IPS DF 6.9 (cell line): Measurements from ENCODE around the gene DNAJC13.
"Not testable (repeated sequence)": the region's sequence is repeated elsewhere in the genome, so short reads cannot be mapped to it uniquely, and the experiment has no call there.

Experiments used
- DNase-seq: peaks from one replicate; pipeline ENCODE4 v3.0.0-alpha.2; 2013; ENCODE audit warnings: low read depth, low spot score
- H3K27ac ChIP-seq: one replicate; pipeline ENCODE4 v1.5.1; 2013; ENCODE audit warnings: low read length, control low read depth
- H3K27me3 ChIP-seq: 2 replicates; pipeline ENCODE4 v1.6.1; 2013; ENCODE audit warnings: mild to moderate bottlenecking, low read length; ENCODE audit not compliant: control insufficient read depth, insufficient read depth
- H3K36me3 ChIP-seq: 2 replicates; pipeline ENCODE4 v1.6.1; 2013; ENCODE audit warnings: low read length; ENCODE audit not compliant: control insufficient read depth, insufficient read depth
- H3K4me1 ChIP-seq: 2 replicates; pipeline ENCODE4 v1.6.1; 2013; ENCODE audit warnings: low read length; ENCODE audit not compliant: control insufficient read depth, insufficient read depth
- H3K4me3 ChIP-seq: 2 replicates; pipeline ENCODE4 v1.5.1; 2013; ENCODE audit warnings: mild to moderate bottlenecking, low read length
- H3K9me3 ChIP-seq: 2 replicates; pipeline ENCODE4 v1.6.1; 2013; ENCODE audit warnings: low read length, inconsistent platforms; ENCODE audit not compliant: control insufficient read depth, insufficient read depth
- WGBS: extraction: QIAGEN DNeasy Blood & Tissue Kit; methylation state at CpG from one replicate; pipeline ENCODE4 v1.1.7; 2013; ENCODE audit warnings: mixed read lengths, missing lambda C conversion rate; ENCODE audit not compliant: insufficient read length, insufficient coverage; 5-methylcytosine and 5-hydroxymethylcytosine counted together

Gene DNAJC13

GRCh38 chr3:132554437-132554836, 137.1 kb downstream of the DNAJC13 start:
- Histone ChIP-seq H3K4me3 (no peak overlapping the region), H3K27me3 (no peaks in the 10 kb centered on the region; the same call in 1 of the 2 replicates), H3K4me1 (0 out of 2 replicates have a peak, but pooled peaks cover 3% of the 10 kb centered on the region), H3K9me3 (no peaks in the 10 kb centered on the region), H3K36me3 (no peaks in the 10 kb centered on the region), H3K27ac (no peak overlapping the region)
- WGBS = no CpG with 5 or more reads among the region's 8 CpGs
- DNase-seq = no peak

DNA sequence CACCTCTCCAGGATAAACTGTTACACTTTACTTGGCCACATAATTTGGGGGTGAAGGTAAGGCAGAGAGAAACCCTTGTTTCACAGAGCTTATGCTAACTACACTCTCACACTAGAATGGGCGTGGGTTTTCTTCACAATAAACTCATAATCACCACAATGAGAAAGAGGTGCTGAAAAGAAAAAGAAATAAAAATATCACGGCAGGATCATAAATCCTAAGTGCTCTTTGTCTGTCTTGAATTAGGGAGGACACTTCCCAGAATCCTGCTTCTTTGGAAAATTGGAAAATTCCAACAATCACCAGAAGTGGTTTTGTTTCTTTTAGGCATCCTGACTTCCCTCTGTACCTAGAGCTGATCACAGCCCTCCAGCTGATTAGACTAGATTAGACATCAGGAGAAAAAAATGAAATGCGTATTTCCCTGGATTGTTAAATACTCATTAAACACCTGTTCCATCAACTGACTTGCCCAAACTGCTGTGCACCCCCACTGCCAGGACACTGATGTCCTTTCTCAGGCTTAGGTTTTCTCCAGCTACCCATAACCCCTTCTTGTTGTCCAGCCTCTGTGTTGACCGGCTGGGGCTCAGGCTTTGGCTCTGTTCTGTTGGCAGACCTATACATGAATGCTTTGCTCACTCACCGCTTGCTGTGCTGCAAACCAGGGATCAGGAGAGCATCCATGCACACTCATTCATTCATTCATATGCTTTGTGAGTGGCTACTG, 138.2 kb downstream of the DNAJC13 start:
- Histone ChIP-seq H3K27ac (no peak overlapping the region), H3K36me3 (no peaks in the 10 kb centered on the region), H3K9me3 (no peaks in the 10 kb centered on the region), H3K4me1 (0 out of 2 replicates have a peak, but pooled peaks cover 3% of the 10 kb centered on the region), H3K4me3 (no peak overlapping the region), H3K27me3 (no peaks in the 10 kb centered on the region; the same call in 1 of the 2 replicates)
- no CpG with 5 or more reads among the region's 5 CpGs for WGBS
- no peak for DNase-seq

GRCh38 chr3:132556036-132556386, 138.7 kb downstream of the DNAJC13 start:
- H3K27me3 ChIP-seq, H3K9me3 ChIP-seq, H3K4me3 ChIP-seq, H3K4me1 ChIP-seq, DNase-seq, H3K36me3 ChIP-seq, H3K27ac ChIP-seq: not testable (repeated sequence)
- no CpG with 5 or more reads among the region's 3 CpGs for WGBS

DNA sequence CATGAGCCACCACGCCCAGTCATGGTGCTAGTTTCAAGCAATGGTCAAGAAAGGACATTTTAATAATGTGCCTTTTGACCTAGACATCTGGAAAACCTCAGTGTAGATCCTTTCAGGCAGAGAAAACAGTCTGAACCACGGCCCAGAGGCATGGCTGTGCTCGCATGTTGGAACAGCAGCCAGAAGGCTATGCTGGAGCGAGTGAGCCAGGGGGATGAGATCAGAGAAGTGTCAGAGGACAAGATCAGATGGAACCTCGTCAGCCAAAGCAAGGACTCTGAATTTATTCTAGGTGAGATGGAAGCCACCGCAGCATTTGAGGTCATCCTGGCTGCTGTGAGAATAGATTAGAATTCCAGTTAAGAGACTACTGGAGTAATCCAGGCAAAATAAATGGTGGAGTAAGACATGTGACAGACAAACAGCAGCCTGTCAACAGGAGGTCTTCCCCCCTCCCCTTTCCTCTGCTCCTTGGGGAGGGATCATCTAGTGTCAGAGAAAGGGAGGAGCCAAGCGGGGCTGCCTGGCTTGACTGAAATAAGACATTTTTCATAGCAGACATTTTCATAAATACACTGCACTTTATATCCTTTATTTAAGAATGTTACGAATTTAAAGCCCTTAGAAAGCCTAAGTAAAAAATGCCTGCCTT, 139.3 kb downstream of the DNAJC13 start:
- Histone ChIP-seq H3K27me3 (no peaks in the 10 kb centered on the region; the same call in 1 of the 2 replicates), H3K4me3 (no peak overlapping the region), H3K36me3 (no peaks in the 10 kb centered on the region), H3K27ac (no peak overlapping the region), H3K4me1 (peaks cover 3% of the 10 kb centered on the region; the same call in 1 of the 2 replicates), H3K9me3 (no peaks in the 10 kb centered on the region)
- DNase-seq = no peak
- WGBS = no CpG with 5 or more reads among the region's 8 CpGs

- Histone ChIP-seq H3K27me3 (no peaks in the 10 kb centered on the region), H3K36me3 (no peaks in the 10 kb centered on the region), H3K9me3 (no peaks in the 10 kb centered on the region), H3K4me3 (no peak overlapping the region), H3K4me1 (peaks cover 1% of the 10 kb centered on the region; the same call in 1 of the 2 replicates), H3K27ac (no peak overlapping the region)
- DNase-seq = no peak
- WGBS = no CpG with 5 or more reads among the region's 4 CpGs
Measured at GRCh38 chr3:132561003-132561402, 143.7 kb downstream of the DNAJC13 start.

DNA sequence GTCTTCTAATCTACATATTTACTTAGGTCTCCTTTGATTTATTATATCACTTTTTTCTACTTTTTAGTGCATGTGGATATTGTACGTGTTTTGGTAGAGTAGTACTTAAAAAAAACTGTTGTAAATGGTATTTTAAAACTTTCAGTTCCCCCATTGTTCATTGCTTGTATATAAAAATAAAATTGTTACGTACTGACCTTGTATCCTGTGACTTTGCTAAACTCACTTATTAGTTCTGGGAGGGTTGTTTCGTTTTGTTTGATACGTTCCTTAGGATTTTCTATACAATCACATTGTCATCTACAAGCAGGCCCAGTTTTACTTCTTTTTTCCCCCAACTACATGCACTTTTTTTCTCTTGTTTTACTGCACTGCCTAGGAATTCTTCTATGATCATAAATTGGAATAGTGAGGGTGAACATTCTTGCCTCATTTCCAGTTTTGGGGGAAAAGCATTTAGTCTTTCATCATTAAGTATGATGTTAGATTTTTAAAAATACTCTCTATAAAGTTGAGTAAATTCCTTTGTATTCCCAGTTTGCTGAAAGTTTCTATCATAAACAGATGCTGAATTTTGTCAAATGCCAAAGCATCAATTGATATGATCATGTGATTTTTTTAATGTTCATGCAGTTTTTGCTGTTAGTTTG, 146.2 kb downstream of the DNAJC13 start:
- Histone ChIP-seq H3K4me1 (no peaks in the 10 kb centered on the region; the same call in 1 of the 2 replicates), H3K27me3 (no peaks in the 10 kb centered on the region), H3K4me3 (no peak overlapping the region), H3K36me3 (no peaks in the 10 kb centered on the region), H3K9me3 (no peaks in the 10 kb centered on the region), H3K27ac (no peak overlapping the region)
- WGBS = no CpG with 5 or more reads among the region's 4 CpGs
- no peak for DNase-seq

DNA sequence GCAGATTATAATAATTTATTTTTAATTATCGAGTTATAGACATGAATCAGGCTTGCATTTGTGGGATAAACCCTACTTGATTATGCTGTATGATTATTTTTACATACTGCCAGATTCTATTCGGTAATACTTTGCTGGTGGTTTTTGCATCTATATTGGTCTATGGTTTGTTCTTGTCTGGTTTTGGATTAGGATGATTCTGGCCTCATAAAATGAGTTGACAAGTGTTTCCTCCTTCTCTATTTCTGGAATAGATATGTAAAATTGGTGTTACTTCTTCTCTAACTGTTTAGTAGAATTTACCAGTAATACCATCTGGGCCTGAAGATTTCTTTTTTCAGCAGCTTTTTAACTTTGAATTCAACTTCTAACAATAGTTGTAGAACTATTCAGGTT, 146.8 kb downstream of the DNAJC13 start:
- Histone ChIP-seq H3K4me1 (no peaks in the 10 kb centered on the region; the same call in 1 of the 2 replicates), H3K9me3 (no peaks in the 10 kb centered on the region)

DNA sequence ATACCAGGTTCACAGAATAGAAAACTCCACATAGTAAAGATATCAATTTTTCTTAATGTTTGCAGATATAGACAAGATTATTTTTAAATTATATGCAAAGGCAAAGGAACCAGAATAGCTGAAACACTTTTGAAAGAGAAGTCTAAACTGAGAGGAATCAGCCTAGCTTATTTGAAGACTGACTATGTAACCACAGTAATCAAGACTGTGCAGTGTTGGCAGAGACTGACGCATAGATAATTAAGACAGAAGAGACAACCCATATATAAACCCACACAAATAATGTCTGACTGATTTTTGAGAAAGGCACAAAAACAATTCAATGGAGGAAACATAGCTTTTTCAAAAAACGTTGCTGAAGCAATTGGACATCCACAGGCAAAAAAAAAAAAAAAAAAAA, 151.1 kb downstream of the DNAJC13 start:
- Histone ChIP-seq H3K36me3 (no peaks in the 10 kb centered on the region), H3K9me3 (no peaks in the 10 kb centered on the region), H3K27me3 (no peaks in the 10 kb centered on the region), H3K27ac (no peak overlapping the region), H3K4me1 (no peaks in the 10 kb centered on the region), H3K4me3 (no peak overlapping the region)
- no CpG with 5 or more reads among the region's 2 CpGs for WGBS
- no peak for DNase-seq

More for the DNA sequence above, 146.8 kb downstream of the DNAJC13 start:
- no peak for DNase-seq
- no peak overlapping the region for H3K27ac ChIP-seq
- H3K27me3 ChIP-seq = no peaks in the 10 kb centered on the region
- no CpG with 5 or more reads among the region's 2 CpGs for WGBS
- H3K36me3 ChIP-seq = no peaks in the 10 kb centered on the region
- no peak overlapping the region for H3K4me3 ChIP-seq

DNA sequence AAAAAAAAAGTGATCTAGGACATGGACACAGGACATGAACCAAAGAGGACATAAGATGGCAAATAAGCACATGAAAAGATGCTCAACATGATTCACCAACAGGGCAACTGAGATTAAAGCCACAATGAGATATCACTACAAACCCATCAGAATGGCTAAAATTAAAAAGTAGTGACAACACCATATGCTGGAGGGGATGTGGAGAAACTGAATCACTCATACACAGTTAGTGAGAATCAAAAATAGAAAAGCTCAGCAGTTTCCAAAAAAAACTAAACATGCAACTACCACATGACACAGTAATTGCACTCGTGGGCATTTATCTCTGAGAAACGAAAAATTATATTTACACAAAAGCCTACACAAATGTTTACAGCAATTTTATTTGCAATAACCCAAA, 151.9 kb downstream of the DNAJC13 start:
- Histone ChIP-seq H3K4me1 (no peaks in the 10 kb centered on the region), H3K36me3 (no peaks in the 10 kb centered on the region), H3K27me3 (no peaks in the 10 kb centered on the region), H3K9me3 (no peaks in the 10 kb centered on the region), H3K27ac (no peak overlapping the region), H3K4me3 (no peak overlapping the region)
- no peak for DNase-seq
- WGBS = no CpG with 5 or more reads among the region's 2 CpGs

GRCh38 chr3:132569580-132569979, 152.3 kb downstream of the DNAJC13 start:
- no peaks in the 10 kb centered on the region for H3K9me3 ChIP-seq
- H3K27ac ChIP-seq = no peak overlapping the region
- no peaks in the 10 kb centered on the region for H3K27me3 ChIP-seq
- no peak overlapping the region for H3K4me3 ChIP-seq
- H3K36me3 ChIP-seq = no peaks in the 10 kb centered on the region
- DNase-seq = no peak
- no CpG with 5 or more reads among the region's 1 CpG for WGBS
- H3K4me1 ChIP-seq = no peaks in the 10 kb centered on the region
